Tracheal epithelial cell (primary cell): ENCODE data around the gene AMD1. TPM values are rescaled to one million over a fixed set of nuclear protein-coding genes. Genes with fewer than 3 reads are reported as not detected.

ENCODE experiments used
- total RNA-seq: library from RNA; depleted of rRNA; stranded (reverse); fragments of >200 nt; gene quantifications from 2 replicates; pipeline ENCODE4 v1.2.1, GENCODE V29; 2014

The AMD1 gene
- total RNA-seq, result 69.9 and 163 TPM in 2 replicates

GRCh38 chr6:110873981-110874879, at the start of gene AMD1:
AMD1 (plus strand) TSS chr6:110874785; CDS start chr6:110875106, 321 bp downstream.

Other genes starting within 250 kb of the AMD1 start
- 4.6 and 5.5 TPM in 2 replicates for gene CDK19, start 59.3 kb upstream of the AMD1 start, total RNA-seq
- gene GTF3C6, start 83.9 kb downstream of the AMD1 start, total RNA-seq, result 26.4 and 34.0 TPM in 2 replicates
- gene RPF2, start 107.3 kb downstream of the AMD1 start, total RNA-seq, result 33.3 and 40.3 TPM in 2 replicates
- gene SLC16A10, start 212.7 kb downstream of the AMD1 start, total RNA-seq, result not detected in 2 replicates